NCI-H748 (cell line): ENCODE results near the gene SYT1.
A peak's percentile ranks its signal among the peaks of the same experiment; 100 is the strongest.

Experiments
- DNase-seq: peaks from one replicate; lab custom pipeline; 2025; ENCODE audit not compliant: unreplicated experiment; lab: John Stamatoyannopoulos, UW

SYT1 gene

DNA sequence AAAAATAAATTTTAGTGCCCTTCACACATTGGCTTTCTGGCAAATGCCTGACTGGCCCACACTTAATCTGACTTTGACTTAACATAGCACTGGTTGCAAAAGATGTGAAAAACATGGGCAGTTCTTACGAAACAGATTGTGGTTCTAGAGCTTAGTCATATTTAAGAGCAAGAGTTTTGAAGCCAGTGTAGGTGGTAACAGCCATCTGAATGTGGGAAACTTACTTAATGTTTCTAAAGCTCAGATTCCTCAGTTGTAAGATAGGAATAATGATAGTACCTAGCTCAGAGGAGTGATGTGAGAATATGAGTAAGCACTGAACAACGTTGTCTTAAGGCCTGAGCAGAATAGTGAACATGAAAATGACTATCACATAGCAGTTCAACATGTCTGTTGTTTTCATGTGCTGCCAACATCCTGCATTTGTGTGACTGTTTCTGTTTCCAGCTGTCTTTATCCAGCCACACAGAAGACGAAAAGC lies 262.7 kb downstream of the SYT1 start:
- DNase-seq = no peak

DNA sequence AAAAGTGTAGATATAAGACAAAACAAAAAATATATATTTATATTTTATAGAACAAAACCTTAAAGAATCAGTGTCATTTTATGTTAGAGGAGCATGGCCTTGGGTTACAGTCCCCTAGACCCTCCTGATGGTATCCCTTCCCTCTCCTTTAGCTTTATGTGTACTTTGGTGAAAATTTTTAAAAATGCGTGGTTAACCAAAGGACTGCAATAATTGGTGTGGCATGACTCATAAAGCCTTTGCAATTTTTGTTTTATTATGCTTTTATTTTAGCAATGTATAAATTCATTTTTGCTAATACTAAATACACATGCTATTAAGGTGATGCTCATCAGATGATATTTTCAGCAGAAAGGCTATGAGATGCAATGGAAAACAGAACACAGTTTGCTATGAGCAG lies 264.4 kb downstream of the SYT1 start:
- no peak for DNase-seq

DNA sequence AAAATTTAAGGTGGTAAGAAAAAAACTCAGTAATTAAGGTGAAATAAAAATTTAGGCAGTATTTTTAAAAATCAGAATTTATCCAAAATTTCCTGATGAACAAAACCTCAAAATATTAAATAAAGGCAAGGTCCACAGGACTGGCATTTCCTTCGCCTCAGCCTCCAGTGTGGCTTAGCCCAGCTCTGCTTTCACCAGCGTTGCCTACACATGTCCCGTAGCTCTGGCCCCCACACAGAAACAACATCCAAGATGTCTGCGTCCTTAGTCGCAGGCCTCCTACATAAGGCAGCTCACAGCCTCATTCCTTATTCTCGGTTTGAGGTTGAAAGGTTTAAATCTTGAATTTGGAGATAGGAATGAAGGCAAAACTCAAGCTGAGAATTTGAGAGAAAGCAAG lies 274.3 kb downstream of the SYT1 start:
- no peak for DNase-seq

DNA sequence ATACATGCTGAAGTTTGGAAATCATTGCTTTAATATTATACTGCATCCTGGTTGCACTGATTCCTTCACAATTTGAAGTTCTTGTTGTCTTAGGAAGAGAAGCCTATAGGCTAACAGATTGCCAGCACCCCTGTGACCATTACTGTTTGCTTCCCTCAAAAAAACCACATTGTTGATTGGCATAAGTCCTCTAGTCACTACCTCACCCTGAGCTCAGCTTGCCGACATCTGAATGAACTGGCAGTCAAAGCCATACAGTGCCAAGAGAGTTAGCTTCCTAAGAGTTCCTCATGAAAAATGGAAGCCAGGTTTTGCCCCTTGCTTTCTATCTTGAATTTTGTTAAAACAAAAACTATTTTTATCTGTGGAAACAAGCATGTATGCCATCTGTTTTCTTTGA lies 276.1 kb downstream of the SYT1 start:
- no peak for DNase-seq

DNA sequence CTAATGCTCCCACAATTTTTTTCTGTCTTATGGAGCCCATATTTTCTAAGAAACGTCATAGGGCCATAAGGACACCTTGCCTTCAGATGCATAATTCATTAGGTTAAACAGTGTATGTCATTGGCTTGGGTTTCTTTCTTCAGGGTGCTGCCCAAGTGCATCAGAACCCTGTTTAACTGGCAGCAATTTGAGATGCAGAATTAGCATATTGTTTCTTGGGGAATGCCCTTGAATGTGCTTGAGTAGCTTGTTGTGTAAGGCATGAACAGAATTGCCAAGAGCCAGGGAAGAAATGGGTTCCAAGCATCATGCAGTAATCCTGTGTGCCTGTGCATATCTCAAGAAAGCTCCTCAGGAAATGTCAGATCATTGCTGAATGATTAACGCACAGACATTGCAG lies 277.2 kb downstream of the SYT1 start:
- DNase-seq = no peak

DNA sequence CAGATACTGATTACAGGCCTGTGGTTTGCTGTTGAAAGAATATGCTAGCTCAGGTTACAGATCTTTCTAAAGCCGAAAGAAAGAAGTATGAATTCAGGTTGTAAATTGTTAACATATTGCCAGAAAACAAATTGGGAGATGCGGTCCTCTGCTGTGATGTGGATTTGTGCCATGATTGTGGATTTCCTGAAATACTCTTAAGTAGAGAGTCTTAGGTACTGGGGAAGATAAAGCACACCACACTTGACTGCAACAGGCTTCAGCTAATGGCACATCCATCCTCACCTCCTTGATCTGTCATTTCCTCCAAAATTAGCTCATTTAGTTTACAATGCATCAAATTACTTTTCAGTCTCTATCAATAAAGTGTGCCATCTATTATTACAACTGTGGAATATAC lies 279.2 kb downstream of the SYT1 start:
- DNase-seq = peak; percentile 70

DNA sequence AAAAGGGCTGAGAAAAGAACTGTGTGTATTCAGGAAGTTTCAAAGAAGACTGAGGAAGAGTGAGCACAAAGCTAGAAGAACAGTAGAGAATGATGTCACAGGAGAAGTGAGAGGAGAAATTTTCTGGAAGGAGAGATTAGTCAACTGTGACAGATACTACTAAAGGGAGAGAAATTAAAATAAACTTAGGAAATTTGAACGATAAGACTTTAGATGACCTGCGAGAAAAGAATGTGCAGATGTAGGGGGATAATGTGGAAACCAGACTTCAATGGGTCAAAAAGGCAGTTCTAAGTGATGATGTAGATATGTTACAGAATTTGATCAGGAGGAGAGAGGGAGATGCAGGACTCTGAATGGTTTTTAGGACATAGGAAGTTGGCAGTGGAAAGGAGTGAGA lies 287.4 kb downstream of the SYT1 start:
- DNase-seq = no peak

DNA sequence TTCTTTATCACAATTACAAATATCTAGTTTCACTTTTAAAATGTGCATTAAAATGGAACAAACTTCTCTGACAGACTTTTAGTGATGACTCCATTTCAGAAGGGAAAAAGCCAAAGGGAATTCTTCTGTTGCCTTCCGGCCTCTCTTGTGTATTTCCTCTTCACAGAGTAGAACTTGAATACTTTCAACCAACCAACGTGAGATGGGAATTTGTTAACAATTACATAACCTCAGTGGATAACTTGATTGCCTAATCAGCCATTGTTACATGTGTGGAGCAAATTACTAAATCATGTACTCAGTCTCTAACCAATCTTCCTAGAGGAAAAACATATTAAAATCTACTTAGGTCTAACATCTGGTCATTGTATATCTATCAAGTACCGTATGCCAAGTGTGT lies 291.1 kb downstream of the SYT1 start:
- DNase-seq = no peak

DNA sequence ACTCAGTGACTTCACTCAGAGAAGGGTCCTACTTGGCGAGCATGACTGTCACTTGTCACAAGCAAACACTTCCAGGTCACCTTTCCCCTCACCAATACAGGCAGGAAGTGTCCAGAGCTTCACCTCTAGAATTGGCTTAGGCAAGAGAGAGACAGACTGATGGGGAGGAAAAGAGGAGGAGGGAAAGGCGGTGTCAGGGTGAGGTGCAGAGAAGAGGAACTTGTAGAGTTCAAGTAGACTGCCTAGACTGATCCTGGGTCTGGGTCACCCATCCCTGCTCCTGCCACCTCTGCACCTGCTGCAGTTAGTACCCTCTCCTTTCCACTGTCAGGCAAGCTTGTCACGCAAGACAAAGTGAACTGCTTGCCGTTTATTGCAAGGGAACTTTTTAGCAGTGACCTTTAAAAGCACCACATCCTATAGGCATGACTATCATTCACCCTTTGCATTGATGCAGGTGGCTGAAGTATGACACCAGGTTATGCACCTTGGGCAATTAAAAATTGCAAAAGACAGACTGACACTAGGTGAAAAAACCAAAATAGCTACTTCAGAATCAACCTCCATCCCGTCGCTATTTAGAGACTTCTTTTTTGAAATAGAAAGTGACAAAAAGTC lies 292.4 kb downstream of the SYT1 start:
- DNase-seq = no peak

DNA sequence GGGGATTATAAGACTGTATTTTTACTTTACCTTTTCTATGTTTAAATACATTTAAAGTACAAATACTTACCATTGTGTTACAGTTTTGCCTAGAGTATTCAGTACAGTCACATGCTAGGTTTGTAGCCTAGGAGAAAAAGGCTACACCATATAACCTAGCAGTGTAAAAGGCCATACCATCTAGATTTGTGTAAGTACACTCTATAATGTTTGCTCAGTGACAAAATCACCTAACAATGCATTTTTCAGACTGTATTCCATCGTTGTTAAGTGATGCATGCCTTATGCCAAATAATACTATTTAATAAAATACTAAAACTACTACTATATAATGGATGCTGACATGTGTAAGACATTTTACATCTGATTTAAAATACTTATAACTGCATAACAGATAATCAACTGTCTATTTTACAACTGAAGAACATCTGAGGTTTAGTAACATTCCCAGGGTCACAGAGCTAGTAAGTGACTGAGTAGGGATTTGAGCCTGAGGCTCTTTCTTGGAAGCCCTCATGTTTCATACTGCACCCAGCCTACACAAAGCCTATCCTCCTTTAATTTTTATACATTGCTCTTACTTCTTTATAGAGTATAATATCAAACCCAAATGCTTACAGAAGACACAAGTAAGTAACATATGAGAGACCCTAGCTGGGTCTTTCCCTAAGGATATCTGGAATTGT lies 296.8 kb downstream of the SYT1 start:
- no peak for DNase-seq

DNA sequence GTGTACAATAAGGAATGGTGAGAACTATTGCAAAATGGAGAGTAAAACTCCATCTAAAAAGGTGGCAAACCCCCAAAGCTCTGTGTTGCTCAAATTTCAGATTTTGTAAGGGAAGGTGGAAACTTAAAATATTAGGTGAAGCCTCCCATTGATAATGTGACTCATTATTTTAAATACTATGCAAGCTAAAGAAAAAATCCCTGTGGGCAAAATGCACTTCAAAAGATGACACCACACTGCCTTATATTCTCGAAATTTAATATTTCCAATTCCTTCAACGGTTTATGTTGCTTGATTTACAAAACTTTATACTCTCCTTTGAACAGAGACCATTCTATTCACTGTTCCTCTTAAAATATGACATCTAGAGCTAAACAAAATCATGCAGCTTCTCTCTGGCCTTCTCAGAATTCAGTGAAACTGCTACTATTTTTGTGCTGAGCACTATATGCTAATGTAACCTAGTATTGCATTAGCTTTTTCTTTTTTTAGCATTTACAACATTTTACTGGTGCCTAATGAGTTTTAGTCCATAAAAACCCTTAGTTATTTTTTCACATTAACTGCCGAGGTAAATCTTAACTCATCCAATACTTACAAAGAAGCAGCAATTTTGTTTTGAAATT lies 297.7 kb downstream of the SYT1 start:
- no peak for DNase-seq

DNA sequence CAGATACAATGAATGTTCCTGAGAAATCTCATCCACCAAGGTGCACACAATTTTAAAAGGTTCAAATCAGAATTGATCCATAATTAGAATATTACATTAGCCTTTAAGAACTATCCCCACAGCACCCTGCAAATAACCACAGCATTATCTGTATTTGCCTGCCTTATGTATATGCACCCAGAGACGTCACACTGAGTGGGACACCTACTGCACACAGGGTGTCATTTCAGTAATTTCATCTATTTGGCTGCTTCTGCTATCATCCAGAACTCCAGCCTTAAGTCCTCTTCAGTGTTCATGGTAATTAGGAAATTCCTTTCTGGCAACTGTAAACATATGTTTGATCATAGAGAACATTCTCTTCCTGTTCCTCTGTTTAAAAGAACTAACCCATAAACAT lies 298.4 kb downstream of the SYT1 start:
- DNase-seq = no peak

DNA sequence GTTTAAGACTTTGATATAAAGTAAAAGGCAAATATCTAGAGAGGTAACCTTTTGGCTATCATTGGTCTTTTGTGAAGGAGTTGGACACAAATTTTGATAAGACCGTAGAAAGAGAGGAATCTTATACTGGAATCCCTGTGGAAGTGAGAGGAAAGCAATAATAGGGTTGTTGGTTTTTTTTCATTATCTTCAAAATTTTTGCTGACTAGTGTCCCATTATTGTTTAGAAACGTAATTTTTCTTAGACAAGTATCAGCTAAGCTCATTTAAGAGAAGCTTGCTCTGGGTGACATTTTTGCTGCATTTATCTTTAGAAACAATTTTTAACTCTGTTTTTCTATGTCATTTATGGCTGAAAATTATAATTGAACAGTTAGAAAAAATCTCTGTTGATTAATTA lies 300.3 kb downstream of the SYT1 start:
- no peak for DNase-seq

DNA sequence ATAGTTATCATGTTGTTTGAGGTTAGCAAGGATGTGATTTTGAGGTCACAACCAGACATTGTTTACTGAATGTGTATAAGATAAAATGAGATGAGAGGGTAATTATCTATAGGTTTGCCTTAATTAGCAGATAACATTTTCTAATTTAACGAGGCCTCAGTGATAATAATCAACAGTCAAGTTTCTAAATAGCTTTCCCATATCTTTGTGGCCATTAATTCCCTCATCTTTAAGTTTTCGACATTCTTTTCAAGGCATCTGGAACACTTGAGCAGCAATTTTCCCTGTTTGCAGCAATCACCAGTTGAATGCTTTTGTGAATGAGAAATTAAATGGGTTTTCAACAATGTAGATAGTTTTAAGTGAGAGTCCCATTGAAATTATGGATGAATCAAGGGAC lies 304.1 kb downstream of the SYT1 start:
- DNase-seq = peak; percentile 27

DNA sequence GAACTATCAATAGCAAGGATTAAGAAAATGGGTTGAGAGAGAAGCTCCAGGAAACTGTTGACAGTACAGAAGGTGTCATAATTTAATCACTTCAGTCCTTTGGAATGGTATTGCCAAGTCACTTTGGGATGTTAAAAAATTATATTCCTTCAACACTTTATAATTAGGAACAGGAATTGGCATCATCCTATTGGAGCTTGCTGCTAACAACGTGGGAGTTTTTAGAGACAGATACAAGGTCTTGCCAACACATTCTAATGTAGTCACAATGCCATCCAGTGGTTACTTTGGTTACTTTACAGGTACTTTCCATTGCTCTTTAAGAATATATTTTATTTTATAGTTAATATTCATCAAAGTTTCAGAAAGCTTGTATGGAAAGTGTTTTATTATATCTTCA lies 310.1 kb downstream of the SYT1 start:
- peak; percentile 50 for DNase-seq

DNA sequence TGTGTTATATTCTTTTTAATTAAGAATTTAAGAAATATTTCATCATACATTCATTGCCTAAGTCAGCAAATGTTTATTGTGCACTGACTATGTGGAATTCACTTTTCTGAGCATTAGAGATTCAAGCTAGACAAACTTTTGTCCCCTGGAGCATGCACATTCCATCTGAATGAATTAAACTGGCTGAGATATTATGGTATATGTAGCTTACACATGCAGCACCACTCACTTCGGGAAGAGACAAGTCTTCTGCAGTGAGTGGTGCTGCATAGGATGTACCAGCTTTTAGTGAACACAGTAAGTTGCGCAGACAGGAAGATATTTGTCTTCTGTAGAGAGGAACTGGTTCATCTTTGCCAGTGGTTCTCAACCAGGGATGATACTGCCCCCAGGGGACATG lies 318.4 kb downstream of the SYT1 start:
- no peak for DNase-seq

DNA sequence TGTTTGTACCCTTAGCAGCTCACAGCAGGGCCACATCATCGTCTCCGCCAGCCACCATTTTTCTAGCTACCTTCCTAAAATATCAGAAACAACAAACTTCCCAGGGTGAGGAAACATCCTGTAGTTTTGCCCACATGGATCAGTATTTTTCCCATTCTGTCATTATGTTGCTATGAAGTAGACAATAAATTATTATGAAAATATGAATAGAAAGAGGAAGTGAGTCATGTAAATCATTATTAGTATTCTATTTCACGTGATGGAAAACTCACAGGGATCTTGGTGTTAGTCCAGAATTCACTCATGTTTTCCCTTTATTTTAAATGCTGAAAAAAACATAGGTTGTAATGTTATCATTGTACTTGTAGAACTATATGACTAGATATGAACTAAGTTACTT lies 319.4 kb downstream of the SYT1 start:
- no peak for DNase-seq

DNA sequence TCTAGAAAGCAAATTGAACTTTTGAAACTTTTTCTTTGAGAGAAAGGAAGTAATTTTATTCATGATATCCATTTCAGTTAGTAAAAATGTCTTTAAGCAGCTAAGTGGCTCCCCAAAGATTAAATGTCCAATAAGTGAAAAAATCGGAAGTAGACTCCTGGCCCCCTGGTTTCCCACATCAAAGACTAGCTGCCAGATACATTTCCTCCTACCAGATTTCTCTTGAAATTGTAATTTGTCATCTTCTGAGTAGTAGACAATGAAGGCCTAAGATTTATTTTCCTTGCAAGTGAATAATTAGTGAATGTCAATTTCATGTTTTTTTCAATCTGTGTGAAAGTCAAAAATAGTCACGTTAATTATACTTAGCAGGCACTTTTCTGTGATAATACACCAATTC lies 321.9 kb downstream of the SYT1 start:
- DNase-seq = no peak

DNA sequence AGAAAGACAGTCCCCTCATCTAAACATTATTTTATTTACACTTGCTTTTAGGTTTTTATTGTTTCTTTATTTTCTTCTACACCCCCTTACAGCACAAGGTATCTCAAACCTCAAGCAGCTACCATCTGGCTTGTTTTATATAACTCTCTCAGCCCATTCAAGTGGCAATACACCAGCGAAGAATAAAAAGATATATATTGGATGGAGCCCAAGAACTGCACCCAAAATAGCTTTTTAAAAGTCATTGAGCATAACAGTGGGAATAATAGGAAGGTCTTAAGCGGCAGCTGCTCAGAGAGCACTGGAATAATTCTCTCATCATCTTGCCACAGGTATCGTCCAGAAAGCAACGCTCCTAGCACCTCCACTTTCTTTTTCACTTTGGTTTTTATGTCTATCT lies 322.5 kb downstream of the SYT1 start:
- peak; percentile 44 for DNase-seq

DNA sequence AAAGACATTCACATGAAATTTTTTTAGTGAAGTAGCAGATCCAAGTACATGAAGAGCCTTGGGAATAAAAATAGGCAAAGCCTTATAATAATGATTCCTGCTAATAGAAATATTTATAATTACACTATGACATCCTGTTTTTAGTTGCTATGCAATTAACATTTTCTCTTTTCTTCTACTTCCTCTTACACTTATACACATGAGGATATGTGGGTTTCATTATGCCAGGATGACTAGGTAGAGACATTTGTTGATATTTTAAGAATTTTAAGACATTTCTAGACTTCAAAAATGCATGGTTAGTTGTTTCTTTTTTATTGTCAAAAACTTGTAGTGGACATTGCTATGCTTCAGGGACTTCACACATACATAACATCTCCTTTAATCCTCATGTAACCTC lies 326.8 kb downstream of the SYT1 start:
- no peak for DNase-seq

DNA sequence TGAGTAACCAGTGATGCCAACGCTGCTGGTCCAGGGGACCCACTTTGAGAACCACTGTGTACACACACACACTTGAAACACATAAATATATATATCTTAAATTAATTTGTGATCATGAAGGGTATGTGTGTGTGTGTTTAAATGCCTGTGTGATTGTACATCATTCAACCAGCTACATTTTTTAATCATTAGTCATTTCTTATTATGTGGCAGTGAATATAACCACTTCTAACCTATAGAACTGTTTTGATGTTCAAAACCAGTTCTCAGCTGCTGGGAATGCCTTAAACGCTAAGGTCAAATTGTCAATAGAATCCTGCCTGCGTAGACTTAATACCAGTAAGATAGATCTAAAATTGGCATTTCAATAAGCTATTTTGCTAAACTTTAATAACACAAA lies 330.0 kb downstream of the SYT1 start:
- DNase-seq = no peak

DNA sequence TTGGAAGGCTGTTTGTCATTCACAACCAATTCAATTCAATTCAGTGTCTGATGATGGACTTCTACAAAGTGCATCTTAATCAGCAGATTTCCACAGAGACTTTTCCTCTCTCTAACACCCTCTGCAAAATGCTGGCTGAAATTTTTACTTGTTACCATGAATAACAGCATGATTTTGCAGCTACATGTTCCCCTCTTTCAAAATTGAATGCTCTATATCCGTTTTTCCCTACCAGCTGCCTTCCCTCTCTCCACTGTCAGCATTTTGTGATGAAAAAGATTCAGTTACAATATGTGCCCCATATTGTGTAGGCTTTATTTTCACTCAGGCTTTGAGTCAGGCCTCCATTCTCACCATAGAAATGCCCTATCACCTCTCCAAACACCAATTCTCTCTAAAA lies 334.6 kb downstream of the SYT1 start:
- no peak for DNase-seq

DNA sequence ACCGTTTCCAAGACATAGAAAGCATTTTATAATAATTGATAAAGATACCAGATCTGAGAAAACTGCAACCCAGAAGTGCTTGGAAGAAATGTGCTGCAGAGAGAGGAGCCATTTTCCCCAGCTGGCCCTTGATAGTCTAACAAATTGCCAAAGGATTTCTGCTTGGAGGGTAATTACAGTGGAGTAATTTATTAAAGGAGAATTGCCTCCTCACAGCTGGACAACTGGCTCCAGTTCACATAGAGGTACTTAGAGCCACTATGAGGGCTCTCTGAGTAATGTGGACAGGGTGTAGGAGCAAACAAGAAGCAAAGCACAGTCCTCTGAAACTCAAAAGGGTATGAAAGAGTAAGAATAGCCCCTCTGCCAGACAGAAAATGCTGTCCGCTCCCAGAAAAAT lies 335.6 kb downstream of the SYT1 start:
- DNase-seq = peak; percentile 82
